Left colon (tissue), 2 donors: ENCODE measurements around the gene SPACA4. TPM values are rescaled to one million over a fixed set of nuclear protein-coding genes. Genes with fewer than 3 reads are reported as not detected.
"Not testable (repeated sequence)": the region's sequence is repeated elsewhere in the genome, so short reads cannot be mapped to it uniquely, and the experiment has no call there.

Experiments
- ATAC-seq: fragments of 200-7000 bp; cut with Tn5 transposase; one replicate; pipeline ENCODE4 v1.9.1; 2020; ENCODE audit warnings: mild to moderate bottlenecking, moderate library complexity
- DNase-seq, 2 donors: peaks; one replicate each; pipeline ENCODE4 v3.0.0-alpha.2; 2020
- intact Hi-C, 2 donors: fragments of 100-400 bp; cut with DNase I in 1 of 2; cut with micrococcal nuclease in 1 of 2; formaldehyde crosslinking; loops; one replicate each; pipeline versions ENCODE4 v1.11.2 to v1.14.0; 2022; cut with DNase I, micrococcal nuclease
- total RNA-seq, 2 donors: library from RNA; stranded (reverse); fragmentation: NEBNext Ultra II Directional; extraction: Animal tissue kit (Norgen Biotek cat#: 25700); gene quantifications; one replicate each; pipeline ENCODE4 v1.2.1, GENCODE V29; 2021
- donor health status: DM: no; HTN: no; CAD: no.
- donor health status: DM: yes; HTN: yes; CAD: no.

Gene SPACA4
- total RNA-seq, 2 donors from 2014 or later, result not detected

DNA sequence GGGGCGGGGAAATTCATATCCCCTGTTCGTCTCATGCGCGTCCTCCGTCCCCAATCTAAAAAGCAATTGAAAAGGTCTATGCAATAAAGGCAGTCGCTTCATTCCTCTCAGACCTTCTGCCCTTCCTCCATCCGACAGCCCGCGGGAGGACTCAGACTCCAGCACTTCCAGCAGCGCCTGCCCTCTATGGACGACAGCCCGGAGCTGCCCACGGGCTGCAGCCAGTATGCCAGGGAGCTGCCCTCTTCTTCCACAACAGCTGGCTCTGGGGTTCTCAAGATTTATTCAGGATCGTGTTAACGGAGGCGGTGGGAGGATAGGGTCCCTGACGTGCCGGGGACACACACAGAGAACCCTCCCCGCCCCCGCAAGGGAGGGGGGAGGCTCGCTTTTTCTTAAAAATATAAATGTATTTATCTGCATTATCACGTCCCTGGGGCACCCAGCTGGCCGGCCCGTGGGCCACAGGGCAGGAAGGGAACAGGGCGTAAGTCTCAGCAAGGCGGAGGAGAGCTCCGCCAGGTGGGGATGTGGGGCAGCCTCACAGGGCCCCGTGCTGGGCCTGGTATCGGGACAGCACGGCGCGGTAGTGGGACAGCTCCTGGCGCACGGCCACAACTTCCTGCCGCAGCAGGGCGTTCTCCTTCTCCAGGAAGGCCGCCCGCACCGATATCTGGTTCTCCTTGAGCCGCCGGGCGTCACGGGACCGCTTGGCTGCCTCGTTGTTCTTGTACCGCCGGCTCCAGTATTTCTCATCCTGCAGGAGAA is 23.9 kb downstream of the SPACA4 start:
- intact Hi-C loops, result no loop called here
- peak; percentile 17 for ATAC-seq
- DNase-seq, result peak; percentile 72 to 81

DNA sequence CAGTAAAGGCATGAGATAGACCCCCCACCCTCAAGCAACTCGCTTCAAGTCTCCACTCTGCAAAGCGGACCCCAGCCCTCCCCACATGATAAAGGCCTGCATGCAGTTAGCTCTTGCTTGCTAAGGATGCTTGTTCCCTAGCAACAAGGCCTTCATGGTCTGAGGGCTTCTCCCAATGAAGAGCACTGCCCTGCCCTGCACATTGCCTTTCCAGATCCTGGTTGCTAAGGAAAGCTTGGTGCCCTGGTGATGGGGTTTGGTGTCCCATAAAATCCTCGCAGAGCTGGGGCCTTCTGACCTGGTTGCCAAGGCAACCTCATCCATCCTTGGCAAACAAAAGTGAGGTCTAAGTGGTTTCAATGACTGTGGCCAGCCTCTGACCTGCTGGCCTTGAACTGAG is 24.7 kb downstream of the SPACA4 start:
- intact Hi-C loops, result no loop called here
- ATAC-seq, result no peak
- DNase-seq, result no peak

DNA sequence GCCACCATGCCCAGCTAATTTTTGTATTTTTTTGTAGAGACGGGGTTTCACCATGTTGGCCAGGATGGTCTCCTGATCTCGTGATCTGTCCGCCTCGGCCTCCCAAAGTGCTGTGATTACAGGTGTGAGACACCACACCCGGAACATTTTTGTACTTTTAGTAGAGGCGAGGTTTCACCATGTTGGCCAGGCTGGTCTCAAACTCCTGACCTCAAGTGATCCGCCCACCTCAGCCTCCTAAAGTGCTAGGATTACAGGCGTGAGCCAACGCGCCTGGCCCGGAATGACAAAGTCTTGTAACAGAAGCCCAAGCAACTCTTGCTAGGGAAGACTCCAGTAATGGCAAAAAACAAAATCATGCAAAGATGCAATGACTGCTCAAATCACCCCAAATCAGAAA is 25.7 kb downstream of the SPACA4 start:
- intact Hi-C loops, DNase-seq, ATAC-seq: not testable (repeated sequence)

DNA sequence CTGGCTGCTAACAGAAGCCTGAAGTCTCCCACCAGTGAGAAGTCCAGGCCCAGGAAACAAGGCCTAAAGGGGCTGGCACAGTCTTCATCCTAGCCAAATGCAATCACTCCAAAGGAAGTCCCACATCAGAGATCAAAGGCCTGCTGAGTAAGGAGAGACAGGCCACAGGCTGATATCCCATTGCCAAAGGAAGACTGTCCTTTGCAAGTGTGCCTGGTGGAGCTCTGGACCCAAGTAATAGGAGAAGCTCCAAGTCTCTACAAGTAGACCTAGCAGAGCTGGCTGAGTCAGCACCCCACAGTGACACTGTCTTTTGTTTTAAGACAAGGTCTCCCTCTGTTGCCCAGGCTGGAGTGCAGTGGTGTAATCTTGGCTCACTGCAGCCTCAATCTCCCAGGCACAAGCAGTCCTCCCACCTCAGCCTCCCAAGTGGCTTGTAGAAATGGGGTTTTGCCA is 26.2 kb downstream of the SPACA4 start:
- ATAC-seq (no peak), DNase-seq (no peak)
- intact Hi-C loops, result no loop called here

DNA sequence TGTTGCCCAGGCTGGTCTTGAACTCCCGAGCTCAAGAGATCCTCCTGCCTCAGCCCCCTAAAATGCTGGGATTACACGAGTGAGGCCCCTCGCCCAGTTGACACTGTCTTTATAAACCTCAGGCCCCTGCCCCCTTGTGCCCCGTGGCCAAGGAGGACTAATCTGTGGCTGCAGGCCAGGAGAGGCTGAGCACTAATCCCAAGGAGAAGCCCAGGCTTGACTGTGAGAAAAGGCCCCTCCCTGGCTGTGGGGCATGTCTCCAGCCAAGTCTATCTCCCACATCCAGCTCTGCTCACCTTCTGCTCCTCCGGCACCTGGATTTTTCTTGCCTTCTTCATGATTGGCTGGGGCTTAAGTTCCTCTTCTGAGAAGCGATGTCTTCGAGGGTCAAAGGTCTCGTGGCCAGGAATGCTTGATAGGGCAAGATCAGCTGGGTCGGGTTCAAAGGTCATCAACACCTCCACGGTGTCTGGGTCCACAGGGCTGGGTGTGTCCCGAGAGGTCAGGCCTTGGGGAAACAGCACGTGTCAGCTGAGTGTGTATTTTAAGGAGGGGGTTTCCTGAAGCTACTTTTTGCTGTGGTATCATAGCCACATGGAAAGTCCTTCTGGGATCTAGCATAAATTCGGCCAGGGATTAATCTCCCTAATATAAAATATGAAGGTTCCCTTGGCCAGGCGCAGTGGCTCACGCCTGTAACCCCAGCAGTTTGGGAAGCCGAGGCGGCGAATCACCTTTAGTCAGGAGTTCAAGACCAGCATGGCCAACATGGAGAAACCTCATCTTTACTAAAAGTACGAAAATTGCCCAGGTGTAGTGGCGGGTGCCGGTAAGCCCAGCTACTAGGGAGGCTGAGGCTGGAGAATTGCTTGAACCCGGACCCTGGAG is 26.9 kb downstream of the SPACA4 start:
- ATAC-seq (peak; percentile 7), DNase-seq (peak; percentile 65 to 86)
- intact Hi-C loops, result no loop called here

DNA sequence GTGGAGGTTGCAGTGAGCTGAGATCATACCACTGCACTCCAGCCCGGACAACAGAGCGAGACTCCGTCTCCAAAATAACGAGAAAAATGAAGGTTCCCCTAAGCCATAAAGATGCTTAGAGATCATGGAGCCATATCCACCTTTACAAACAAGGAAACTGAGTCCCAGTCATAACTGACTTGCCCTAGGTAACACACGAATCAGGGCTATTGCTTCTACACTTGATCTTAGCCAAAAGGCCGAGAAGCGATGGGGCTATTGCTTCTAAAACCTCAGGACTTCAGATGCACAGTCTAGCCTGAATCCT is 27.4 kb downstream of the SPACA4 start:
- ATAC-seq (no peak), DNase-seq (no peak)
- intact Hi-C loops, result no loop called here

DNA sequence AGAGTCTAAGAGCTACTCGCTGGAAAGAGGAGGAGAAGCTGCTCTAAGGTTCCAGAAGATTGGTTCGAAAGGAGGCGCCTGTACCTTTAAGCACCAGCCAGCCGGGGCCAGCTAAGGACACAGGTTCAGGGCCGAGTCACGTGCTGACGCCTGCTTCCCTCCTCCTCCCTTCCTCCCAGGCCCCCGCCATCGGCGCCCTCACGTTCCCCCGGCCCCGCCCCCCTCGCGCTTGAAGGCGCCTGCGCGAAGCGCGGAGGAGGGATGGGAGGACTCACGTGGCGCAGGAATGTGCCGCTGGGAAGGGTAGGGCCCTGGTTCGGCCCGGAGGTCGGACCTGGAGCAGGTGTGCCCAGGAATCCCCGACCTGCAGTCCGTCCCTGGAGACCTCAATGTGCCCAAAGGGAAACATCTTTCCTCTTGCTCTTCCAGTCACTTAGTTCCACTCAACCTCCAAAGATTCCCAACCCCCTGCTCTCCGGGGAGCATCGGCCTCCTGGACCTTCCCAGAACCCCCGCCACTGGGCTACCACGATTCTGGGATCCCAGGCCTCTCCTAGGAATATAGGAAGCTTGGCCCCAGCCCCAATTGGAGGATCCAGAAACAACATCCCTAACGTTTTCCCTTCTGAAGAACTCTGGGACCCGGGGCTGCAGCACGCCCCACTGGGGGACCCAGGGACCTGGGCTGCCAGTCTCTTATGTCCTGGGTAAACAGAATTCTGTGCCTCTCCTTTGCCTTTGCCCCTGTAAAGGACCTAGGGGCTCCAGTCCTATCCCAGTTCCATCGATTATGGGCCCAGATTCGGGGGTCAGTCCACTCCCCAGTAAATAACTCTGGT is 28.1 kb downstream of the SPACA4 start:
- ATAC-seq (peak; percentile 49), DNase-seq (peak; percentile 98)
- intact Hi-C loops, result no loop called here

DNA sequence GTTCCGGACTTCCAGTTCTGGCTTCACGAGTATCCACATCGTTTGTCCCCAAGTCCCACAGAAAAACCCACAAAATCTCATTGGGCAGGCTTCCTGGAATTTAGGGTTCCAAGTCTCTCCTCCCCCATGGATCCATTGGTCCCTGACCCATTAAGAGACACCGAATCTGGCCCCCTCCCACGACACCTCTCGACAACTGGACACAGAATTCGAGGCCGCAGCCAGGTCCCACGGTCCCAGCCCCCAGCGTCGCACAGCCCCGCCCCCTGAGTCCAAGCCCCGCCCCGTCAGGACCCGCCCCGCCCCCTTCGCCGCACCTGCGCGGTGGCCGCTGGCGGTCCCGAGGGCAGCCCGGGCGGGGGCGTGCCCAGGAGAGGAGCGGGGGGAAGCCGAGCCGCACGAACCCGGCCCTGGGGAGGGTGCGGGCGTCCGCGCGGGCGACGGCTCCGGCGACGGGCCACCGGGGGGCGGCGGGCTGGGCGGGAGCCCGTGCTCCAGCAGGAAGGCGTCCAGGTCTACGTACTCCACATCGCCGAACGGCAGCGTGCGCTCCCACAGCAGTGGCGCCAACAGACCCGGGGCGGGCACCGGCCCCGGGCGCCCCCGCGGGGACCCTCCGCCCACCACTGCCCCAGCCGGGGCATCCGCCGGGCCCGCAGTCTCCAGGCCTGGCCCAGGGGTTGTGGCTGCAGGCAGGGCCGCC is 28.9 kb downstream of the SPACA4 start:
- peak; percentile 79 to 80 for DNase-seq
- intact Hi-C loops, result no loop called here

DNA sequence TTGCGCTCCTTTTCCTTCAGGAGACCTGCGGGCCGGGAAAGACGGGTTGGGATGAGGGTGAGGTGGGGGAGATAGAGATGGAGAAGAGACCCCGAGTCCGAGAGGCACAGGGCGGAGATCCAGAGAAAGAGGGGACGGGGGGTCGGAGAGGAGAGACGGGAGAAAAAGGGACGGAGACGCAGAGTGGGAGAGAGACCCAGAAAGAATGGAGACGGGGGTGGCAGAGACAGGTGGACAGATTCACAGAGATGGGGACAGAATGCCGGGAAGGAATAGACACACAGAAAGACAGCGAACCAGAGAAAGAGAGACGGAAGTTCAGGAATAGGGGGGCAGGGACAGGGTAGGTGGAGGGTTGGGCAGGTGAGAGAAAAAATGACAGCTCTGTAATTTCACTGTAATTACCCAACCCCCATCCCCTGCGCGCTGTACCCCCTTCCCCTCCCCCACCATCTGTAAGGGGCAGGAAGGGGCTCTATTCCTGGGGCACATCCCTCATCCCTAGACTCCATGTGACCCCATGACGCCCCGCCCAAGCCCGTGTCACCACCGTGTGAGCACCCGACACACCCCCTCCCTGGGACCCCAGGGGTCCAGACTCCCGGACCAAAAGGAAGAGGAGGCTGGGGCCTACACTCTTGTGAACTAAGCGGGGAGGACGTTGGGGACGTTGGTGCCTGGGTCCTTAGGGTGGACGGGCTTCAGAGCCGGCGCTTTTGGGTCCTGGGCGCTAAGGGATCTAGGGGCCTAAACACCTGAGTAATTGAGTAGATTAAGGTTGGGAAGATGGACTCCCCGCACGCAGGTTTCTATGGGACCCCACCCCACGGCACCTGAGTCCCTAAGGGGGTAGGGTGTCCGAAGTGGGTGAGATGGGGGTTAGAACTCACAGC is 29.7 kb downstream of the SPACA4 start:
- intact Hi-C loops, result no loop called here
- ATAC-seq (no peak), DNase-seq (peak; percentile 74 to 76)

More for the DNA sequence above, 28.9 kb downstream of the SPACA4 start:
- ATAC-seq, result peak; percentile 45

DNA sequence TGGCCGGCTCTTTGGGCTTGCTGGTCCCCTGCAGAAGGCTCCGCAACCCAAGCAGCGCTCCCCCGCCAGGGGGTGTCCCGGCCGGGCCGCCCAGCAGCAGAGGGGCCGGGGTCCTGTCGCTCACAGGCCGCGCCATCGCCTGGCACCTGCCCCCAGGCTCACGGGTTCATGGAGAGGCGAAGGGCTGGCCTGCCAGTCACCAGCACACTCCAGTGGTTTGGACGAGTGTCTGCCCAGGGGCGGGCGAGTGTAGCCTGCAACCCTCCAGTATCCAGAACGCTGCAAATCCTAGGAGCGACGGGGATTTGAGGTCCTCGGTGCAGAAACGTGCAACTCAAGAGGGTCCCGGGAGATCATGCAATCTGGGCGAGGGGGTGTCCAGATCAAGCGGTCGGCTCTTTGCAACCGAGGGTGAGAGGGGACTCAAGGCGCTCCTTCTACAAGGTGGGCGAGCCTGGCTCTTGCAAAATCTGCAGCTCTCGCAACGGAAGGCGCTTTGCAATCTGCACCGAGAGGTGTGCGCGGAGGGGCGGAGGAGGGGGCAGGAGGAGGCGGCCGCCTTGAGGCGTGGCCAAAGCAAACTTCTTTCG is 30.4 kb downstream of the SPACA4 start, which contains the start of gene DBP:
TSS of gene DBP (minus strand) at position 521 of the 590 bp plus-strand sequence. CDS start at position 136, 385 bp downstream.
- ATAC-seq (peak; percentile 8), DNase-seq (peak in 1 of 2 donors; percentile 65)
- intact Hi-C loops, result no loop called here

DNA sequence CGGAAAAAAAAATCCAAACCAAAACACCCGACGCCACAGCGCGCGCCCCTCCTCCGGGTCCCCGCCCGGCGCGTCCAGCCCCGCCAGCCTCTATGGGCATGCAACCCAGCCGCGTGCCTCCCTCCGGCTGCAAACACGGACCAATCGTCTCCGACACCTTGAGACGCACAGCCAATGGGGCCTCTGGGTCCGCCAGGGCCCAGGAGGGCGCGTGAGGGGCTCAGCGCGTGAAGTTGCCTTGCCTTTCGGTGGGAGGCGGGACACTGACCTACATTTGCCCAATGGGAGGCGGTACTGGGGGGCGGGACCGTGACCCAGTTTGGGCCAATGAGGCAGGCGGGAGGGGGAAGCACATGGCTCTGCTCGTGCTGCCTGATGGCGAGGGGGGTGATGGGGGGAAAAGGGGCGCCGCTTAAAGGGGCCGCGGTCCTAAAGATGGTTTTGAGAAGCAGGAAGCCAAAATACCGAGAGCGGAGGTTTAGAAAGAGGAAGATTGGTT is 31.0 kb downstream of the SPACA4 start:
- intact Hi-C loops, result no loop called here
- peak; percentile 99 to 100 for DNase-seq
- peak; percentile 61 for ATAC-seq

DNA sequence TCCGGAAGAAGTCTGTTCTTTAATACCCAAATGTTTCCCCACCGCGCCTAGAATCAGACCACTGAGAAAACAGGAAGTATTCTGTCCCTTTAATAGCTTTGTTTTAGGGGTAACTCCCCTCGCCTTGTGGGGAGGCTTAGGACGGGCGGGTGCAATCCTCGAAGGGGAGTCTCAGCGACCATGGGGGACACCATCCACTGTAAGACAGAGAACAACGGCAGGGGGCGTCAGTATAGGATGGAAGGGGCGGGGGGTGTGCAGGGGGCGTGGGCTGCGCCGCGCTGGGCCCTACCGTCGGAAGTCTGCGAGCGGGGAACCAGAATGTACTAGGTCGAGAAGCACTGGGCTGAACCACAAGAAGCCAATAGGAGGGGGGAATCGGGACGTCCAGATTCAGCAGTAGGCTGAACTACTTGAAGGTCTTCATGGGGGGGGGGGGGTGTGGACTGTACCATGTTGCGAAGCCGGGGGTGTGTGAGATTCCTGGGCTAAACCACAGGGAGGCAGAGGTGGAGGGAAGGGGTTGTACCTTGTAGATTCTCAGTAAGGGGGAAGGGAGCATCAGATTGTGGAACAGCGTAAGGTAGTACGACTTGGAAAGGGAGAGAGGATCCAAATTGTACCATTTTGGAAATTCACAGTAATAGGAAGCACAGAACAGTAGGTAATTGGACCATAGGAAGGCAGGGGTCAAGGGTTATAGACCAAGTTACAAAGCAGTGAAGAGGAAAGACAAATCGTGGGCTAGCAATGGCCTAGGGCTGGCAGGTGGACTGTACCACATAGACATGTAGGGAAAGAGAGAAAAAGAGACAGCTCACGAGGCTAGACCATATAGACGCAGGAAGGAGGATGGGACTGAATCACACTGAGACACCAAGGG is 31.6 kb downstream of the SPACA4 start:
- intact Hi-C loops, result no loop called here
- DNase-seq (peak; percentile 80 to 92), ATAC-seq (peak; percentile 32)

DNA sequence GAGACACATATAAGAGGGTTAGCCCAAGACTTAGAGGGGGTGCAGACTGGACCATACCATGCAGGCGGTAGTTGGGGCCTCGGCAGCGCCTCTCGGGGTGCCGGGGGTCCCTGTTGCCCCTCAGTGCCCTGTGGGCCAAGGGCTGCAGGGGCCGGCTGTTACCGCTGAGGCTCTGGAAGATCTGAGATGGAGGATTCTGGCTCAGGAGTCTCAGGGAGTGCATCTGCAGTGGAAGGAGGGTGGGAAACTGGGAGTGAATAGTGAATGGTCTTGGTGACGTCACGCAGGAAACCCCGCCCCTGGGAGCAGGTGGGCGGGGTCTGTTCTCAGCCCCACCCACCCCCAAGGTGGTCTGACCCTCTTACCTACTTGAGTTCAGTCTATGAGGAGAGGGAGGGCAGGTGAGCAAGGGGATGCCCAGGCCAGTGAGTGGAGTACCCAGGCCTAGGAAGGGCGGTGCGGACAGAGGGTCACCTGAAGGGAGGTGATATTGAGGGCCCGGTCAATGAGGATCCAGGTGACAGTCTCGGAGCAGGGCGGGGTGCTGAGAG is 32.4 kb downstream of the SPACA4 start:
- intact Hi-C loops, result no loop called here
- DNase-seq (peak; percentile 42 to 53), ATAC-seq (no peak)

DNA sequence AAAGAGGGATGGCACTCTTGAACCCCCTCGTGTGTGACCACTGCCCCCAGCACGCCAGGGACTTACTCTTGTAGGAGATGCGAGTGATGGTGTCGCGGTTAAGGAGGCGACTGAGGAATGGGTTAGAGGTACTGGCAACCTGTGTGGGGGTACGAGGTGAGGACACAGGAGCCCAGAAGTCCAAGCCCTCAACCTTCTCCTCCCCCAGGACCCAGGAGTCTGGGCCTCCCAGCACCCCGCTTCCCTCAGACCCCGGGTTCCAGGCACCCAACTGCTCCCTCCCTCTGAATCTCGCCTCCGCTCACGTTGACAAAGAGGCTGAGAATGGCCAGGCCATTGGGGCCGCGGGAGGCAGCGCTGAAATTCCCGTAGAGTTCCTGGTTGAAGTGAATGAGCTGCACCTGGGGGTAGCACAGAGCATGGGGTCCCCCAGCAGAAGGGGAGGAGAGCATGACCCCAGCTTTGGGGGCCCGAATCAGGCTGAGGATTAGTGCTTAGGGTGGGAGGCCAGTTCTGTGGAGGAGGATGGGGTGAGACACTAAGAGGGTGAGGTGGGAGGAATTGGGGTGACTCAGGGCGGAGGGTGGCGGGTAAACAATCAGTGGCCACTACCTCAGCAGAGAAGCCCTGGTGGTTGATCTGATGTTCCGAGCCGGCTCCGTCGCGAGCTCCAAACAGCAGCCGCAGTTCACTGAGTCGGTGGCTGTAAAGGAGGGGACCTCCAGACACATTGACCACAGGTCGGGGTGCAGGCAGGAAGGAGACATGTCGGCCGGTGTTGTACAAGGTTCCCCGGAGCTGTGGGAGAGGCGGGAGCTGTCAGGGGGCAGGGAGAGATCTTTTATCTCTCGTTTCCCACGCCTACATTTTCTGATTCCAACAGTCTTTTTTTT is 33.2 kb downstream of the SPACA4 start:
- DNase-seq, result peak in 1 of 2 donors; percentile 41
- ATAC-seq, result no peak
- intact Hi-C loops, result no loop called here

DNA sequence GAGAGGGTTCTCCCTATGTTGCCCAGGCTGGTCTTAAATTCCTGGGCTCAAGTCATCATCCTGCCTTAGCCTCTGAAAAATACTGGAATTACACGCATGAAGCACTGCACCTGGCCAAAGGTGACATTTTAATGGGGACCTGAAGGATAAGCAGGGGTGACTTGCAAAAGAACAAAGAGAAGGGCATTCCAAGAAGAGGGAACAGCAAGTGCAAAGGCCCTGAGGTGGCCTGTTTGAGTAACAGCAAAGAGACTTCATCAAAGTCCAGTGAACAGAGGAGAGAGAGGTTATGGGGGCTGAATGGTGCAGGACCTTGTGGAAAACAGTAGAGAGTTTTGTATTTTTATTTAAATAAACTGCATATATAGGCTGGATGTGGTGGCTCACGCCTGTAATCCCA is 35.3 kb downstream of the SPACA4 start:
- no peak for ATAC-seq
- DNase-seq, result no peak
- intact Hi-C loops, result no loop called here
